Occipital lobe (tissue), 2 donors: ENCODE measurements around the gene PYGM. TPM values are rescaled to one million over a fixed set of nuclear protein-coding genes. Genes with fewer than 3 reads are reported as not detected.

Experiments
- DNase-seq: peaks from one replicate; lab custom pipeline; 2025; lab: John Stamatoyannopoulos, UW
- total RNA-seq: library from RNA; depleted of rRNA; stranded (reverse); fragments of >200 nt; gene quantifications from one replicate; pipeline ENCODE4 v1.2.3, GENCODE V29; 2014

The PYGM gene
- 1.2 TPM for total RNA-seq

DNA sequence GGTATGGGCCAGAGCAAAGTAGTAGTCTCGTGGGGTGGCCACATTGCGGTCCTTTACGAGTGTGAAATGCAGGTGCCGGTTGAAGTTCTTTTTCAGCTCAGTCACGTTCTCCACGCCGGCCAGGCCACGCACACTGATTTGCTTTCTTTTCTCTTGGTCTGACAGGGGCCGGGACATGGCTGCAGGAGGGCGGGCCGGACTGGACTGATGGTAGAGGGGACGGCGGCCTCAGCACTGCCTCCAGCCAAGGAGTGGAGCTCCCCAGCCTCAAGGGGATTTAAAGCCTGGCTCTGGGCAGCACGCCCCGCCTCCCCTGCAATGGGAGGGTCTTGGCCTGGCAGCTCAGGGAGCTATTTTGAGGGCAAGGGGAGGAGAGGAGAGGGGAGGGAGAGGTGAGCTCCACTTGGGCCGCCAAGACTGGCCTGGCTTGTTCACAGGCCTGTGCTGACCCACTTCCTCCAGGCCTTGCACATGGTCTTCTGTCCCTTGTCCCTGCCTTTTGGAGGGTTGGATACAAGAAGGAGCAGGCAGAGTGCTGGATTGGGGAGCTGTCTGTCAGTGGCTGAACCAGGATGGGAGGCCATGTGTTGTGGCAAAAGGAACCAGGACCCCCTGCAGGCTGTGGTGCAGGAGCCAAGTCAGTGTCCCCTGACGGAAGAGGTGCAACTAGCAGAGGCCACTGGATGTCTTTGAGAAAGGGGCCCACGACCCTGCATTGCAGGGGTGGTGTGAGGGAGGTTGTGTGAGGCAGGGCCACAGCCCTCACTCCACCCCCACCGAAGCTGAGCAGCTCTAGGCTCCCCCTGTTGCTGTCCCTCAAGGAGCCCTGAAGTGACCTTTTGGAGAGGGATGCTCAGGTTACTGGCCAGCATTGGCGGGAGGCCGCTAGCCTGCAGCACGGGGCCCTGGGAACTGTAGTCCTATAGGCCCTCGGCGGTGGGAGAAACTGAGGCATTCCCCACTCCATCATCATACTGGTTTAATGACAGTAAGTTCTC, at the start of gene PYGM:
Gene PYGM (minus strand): TSS at position 253 of the 998 bp plus-strand sequence. CDS start 76 bp downstream, at position 177.
- DNase-seq: no peak

- DNase-seq: no peak
Observed at GRCh38 chr11:64805481-64805880, 45.7 kb upstream of the PYGM start.

DNA sequence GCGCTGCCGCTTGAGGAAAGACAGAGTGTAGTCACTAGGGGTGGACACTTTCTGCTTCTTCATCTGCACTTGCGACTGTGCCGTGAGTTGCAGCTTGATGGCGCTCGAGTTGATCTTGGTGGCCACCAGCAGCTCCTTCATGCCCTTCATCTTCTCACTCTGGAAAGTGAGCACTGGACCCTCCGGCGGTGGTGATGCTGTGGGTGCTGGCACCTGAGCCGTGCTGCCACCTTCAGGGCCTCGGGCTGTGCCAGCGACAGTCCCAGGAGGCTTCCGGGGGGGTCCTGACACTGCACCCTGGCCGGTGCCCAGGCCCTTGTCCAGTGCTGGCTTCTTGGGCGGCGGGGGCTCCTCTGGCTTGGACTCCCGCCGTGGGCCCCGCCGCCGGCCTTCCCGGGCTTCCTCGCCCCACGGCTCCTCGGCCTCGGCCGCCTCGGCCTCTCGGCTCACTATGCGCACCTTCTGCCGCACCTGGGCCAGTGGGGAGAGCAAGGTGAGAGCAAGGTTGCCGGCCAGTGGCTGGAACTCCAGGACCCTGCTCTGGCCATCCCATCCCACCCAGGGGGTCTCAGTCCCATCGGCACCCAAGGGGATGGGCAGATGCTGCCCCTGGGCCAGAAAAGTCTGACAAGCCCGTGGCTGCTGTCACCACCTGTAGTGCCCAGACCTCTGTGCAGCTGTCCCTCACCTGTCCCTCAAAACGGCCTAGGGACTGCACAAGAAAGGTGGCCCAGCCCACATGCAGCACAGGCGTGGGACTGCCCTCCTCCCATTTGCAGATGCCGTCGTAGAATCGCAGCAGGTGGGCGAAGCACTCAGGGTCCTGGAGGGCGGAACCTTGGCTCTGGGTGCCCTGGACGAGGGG, 44.8 kb upstream of the PYGM start:
- DNase-seq: no peak

DNA sequence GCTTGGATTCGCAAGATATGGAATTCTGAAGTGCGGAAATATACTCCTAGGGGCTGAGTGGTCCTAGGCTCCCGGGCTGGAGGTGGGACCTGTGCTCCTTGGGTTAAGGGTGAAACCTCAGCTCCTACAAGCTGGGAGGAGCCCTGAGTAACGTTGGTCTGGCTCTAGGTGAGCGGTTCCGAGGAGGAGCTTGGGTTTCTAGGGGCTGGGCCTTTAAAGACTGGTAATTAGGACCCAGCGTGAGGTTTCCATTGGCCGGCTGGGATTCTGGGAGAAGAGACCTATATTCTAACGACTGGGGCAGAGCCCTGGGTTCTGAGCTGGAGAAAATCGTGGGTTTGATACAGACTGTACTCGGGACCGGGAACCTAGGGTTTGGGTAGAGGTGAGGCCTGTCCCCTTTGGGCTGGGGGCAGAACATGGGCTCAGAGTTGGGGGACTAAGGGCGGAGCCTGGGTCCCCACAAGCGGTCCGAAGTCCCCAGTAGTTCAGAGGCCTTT, 44.1 kb upstream of the PYGM start:
- DNase-seq: no peak

DNA sequence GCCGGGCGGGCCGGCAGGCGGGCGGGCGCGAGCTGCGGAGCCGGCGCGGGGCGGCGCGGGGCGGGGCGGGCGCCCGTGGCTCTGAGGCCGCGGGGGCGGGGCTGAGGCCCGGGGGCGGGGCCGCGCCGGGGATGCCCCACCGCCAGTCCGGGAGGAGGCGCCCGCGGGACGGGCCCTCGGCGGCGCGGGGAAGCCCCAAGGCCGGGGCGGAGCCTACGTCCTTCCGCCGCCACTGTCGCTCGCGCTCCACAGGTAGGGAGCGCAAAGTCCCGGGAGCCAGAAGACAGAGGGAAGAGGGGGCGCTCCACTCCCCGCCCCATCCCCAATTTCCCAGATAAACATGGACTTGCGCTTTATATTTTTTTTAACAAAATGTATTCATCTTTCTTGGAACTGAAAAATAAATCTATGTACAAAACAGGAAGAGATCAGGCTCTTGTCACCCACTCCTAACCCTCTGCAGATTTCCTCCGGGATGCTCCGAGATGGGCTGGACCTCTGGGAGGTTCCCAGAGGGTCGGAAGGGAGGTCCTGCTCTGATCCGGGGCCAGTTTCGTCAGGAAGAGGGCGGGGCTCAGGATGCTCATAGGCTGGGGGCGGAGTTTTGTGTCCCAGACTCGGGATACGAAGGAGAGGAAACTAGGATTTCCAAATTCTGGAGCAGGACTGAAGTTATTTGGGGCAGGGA, 43.5 kb upstream of the PYGM start, which contains the start of gene MAP4K2:
Gene MAP4K2 (minus strand): TSS at position 57 of the 688 bp plus-strand sequence. CDS start 65 bp downstream, outside the sequence.
- peak; percentile 73 for DNase-seq

GRCh38 chr11:64802370-64803157, 42.8 kb upstream of the PYGM start:
- DNase-seq: no peak

GRCh38 chr11:64801561-64802369, 42.0 kb upstream of the PYGM start:
- no peak for DNase-seq

GRCh38 chr11:64801158-64801464, 41.3 kb upstream of the PYGM start:
- DNase-seq: no peak

GRCh38 chr11:64800303-64801157, 40.8 kb upstream of the PYGM start:
- no peak for DNase-seq

GRCh38 chr11:64799623-64800302, 40.0 kb upstream of the PYGM start:
- no peak for DNase-seq

DNA sequence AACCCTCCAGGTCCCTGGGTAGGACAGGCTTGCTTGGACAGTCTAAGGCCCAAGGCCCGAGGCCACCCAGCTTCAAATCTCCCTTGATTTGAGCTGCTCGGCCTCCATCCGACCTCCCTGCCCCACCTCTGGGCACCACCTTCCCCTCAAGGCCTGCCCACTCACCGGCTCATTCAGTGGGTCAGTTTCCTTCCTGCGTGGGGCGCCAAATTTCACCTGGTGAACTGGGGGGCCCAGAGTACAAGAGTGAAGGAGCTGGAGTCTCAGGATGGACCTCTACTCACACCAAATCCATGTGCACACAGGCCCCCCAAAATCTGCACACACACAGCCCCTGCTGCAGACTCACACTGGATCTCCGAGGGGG, 39.5 kb upstream of the PYGM start:
- DNase-seq: no peak

DNA sequence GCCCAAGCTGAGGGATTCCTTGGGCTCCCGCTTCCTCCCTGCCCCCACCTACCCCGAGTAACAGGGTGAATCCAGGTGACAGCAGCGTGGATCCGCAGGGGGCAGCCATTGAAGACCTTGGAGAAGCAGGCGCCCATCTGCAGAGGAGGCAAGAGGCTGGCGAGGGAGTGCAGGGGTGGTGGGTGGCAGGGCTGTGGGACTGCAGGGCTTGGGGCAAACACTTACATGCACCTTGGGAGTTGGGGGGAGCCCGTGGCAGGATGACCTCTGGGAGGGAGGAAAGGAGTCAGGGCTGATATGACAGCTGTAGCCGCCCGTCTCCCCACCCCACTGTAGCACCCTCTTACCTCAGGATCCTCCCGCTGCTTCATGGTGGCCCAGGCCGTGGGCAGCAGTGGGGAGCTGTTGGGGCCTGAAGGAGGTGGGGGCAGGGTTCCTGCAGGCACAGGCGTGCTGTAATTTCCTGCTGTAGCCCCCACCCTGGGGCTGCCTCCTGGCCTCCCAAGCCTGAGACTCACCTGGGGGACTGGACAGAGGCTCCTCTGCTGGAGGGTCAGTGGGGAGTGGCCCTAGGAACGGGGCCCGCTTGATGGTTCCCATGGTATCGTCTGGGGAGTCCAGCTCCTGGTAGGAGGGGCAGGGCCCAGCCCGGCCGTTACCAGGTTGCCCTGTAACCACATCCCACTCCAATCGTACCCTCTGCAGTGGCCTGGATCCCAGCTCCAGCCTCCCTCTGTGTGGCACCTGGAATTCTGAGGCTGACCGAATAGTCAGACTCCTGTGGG, 37.2 kb upstream of the PYGM start:
- no peak for DNase-seq

- DNase-seq: no peak
Observed at GRCh38 chr11:64796047-64796756, 36.4 kb upstream of the PYGM start.

DNA sequence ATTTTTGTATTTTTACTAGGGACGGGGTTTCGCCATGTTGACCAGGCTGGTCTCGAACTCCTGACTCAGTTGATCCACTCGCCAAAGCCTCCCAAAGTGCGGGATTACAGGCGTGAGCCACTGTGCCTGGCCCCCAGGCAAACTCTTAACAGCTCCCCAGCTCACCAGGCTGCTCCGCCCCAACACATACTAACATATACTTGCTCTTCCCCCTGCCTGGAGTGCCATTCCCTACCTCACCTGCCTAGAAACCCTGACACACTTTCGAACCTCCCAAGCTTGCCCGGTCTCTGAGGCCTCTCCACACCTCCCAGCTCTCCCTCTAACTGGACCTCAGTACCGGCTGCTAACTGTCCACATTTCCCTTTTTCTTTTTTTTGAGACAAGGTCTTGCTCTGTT, 34.8 kb upstream of the PYGM start:
- DNase-seq: no peak

- no peak for DNase-seq
Observed at GRCh38 chr11:64793271-64794160, 33.7 kb upstream of the PYGM start.

- DNase-seq: no peak
Observed at GRCh38 chr11:64792482-64792881, 32.7 kb upstream of the PYGM start.
